ENCODE measurements around the gene DRD2. TPM values are rescaled to one million over a fixed set of nuclear protein-coding genes. Genes with fewer than 3 reads are reported as not detected.

The DRD2 gene
- not detected in 2 replicates for total RNA-seq

GRCh38 chr11:113475160-113475761 lies at the start of gene DRD2:
Gene DRD2, minus strand, starts transcription at chr11:113475398. Its CDS starts 50,747 bp downstream, at chr11:113424651.

GRCh38 chr11:113387605-113388211 lies 87.5 kb downstream of the DRD2 start, which contains the start of gene ANKK1:
Gene ANKK1, plus strand, starts transcription at chr11:113387779. Its CDS starts 106 bp downstream, at chr11:113387885.

Other genes starting within 250 kb of the DRD2 start
- gene TTC12, start 160.8 kb downstream of the DRD2 start, total RNA-seq: 18.1 and 18.8 TPM in 2 replicates
- gene ANKK1, start 87.6 kb downstream of the DRD2 start, total RNA-seq: 0.06 TPM in 1 of 2 replicates, not detected in the other
- gene TMPRSS5, start 230.9 kb upstream of the DRD2 start, total RNA-seq: under 0.01 and 0.31 TPM in 2 replicates